DOHH2 (cell line): ENCODE results near the gene NIT1.

Experiments
- CTCF ChIP-seq: fragments of 200-600 bp; sonication (generic); IDR thresholded peaks from one replicate; pipeline ENCODE4 v1.5.1; 2014; ENCODE audit warnings: antibody characterized with exemption, mild to moderate bottlenecking, low read depth, low read length; ENCODE audit not compliant: poor library complexity, severe bottlenecking
- EZH2phosphoT487 ChIP-seq: fragments of 200-600 bp; sonication (generic); IDR thresholded peaks from 2 replicates; pipeline ENCODE4 v1.6.1; 2017; ENCODE audit warnings: borderline replicate concordance, mild to moderate bottlenecking, antibody characterized with exemption, low read length, moderate library complexity, mixed read lengths

DNA sequence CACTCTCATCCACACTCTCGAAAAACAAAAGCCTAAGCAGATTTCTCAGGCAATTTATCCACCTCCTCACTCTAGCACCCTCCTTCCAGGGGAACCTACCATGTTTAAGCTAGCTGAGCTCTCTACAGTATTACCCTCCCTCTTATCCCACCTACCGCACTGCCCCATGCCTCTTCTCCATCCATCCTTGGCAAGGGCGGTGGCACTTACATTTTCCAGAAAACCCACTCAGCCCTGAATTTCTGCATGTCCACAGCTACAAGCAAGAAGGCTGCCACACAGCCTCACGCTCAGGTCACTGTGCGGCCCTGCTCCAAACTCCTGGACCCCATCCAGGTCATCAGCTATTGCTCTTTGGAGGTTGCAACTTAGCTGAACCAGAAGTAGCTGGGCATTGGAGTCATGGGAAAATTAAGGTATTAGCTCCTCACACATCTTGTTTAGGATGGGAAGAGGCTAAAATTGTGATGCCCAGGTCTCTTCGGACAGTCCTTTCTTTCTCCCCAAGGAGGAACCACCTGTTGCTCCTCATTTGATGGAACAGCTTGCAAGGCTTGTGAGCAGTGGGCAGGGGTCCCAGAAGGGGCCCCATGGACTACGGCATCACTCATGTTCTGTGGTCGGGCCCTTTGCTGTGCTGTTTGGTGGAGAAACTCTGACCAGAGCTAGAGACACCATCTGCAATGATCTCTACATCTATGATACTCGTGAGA, 18.7 kb upstream of the NIT1 start:
- no peak for TF ChIP-seq CTCF
- no peak for TF ChIP-seq EZH2phosphoT487
